HG03175 (cell line): ENCODE data around the gene NELL1.
A peak's percentile ranks its signal among the peaks of the same experiment; 100 is the strongest.

Source experiments
- ATAC-seq: cut with Tn5 transposase; IDR thresholded peaks from one replicate; pipeline ENCODE4 v1.9.1; 2021; ENCODE audit warnings: mild to moderate bottlenecking, moderate library complexity; ENCODE audit not compliant: unreplicated experiment

Gene NELL1

GRCh38 chr11:21472261-21472660 lies 802.9 kb downstream of the NELL1 start:
- ATAC-seq: no peak

DNA sequence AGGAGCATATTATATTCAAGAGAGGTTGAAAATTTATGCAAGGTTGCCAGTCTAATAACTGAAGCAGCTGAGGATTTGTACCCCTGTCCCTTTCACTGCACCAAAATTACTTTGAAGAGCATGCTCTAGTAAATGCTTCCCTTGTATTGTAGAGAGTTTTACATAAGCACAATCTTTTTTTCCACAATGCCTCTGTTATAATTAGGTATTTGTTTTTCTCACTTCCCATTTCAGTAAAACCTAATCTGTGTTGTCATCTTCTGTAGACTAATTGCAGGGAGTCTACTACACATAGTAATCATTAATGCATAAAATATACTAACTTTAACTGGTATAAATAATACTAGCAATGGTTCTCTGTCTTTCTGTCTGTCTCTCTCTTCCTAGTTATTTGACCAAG lies 805.1 kb downstream of the NELL1 start:
- ATAC-seq: no peak

DNA sequence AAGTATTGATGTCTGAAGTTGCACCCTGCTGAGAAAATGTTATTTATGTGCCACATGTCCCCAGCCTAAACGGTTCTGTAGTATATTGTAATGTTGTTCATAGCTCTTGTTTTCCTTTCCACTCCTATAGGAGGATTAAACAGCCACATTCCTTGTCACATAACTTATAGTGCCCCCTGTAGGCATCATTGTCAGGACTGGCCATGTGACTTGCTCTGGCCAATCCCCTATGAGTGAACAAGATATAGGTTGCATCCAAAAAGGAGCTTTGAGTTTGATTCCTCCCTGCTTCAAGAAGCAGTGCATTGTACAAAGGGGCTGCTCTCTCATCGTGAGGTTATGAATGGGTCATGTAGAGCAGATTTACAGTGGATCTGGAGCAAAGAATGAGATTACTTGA lies 805.9 kb downstream of the NELL1 start:
- ATAC-seq: no peak

DNA sequence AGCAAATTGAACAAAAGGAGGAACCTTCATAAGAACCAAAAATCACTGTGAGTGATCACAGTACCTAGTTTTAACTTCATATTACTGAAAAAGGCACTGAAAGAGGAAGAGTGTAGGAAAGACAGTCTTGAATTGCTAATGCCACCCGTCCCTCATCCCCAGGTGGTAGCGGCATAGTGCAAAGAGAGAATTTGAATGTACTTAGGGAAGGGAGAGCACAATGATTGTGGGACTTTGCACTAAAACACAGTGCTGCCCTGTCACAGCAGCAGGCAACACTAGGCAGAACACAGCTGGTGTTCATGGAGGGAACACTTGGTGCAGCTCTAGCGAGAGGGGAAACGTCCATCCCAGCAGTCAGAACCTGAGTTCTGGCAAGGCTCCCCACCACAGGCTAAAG lies 807.2 kb downstream of the NELL1 start:
- no peak for ATAC-seq

GRCh38 chr11:21480240-21480639 lies 810.9 kb downstream of the NELL1 start:
- no peak for ATAC-seq

DNA sequence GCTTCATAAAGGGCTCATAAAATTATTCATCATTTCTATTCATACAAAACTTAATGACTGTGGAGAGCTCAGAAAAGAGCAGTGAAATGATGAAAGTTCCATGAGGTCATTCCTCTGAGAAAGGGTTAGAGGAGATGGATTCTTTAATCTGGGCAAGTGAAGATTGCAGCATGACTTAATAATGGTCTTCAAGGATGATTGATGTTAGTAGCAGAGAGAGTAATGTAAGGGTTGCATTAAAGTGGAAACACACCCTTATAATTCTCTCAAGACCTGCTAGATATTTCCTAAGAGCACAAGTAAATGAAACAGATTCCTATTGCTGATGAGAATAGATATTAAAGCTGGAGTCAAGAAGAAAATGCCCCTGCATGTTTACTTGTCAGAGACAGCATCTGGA lies 811.9 kb downstream of the NELL1 start:
- ATAC-seq: no peak

DNA sequence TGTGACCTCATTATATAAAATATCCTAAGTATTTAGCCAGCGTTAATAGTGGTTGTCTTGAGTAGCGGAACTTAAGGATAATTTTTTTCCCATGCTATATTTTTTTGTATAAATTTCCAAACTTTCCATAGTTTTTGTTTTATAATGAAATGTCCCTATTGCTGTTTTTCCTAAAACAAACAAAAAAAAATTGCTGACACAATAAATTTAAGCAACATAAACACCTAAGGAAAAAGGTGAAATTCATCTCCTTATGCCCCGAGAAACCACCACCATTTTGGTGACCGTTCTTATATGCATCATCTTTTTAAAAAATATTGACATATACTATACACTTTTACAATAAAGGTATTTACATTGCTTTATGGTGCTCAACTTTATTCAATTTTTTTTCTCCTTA lies 814.7 kb downstream of the NELL1 start:
- no peak for ATAC-seq

GRCh38 chr11:21485006-21485405 lies 815.6 kb downstream of the NELL1 start:
- no peak for ATAC-seq

DNA sequence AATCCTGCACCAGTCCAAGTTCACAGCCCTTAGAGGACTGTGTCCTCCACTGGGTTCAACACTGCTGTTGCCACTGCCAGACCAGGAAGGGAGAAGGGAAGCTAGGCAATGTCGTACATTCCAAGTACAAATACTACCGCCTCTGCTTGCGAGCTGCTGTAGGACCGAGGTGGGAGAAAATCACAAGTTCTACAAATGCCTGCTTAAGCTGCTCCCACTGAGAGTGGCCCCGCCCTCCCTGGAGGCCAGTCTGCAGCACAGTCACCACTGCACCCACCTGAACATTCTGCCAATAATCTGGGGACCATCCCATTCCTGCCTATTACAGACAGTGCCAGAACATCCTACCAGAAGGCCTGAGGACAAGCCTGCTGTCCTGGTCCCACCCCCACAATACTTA lies 816.0 kb downstream of the NELL1 start:
- ATAC-seq: no peak

DNA sequence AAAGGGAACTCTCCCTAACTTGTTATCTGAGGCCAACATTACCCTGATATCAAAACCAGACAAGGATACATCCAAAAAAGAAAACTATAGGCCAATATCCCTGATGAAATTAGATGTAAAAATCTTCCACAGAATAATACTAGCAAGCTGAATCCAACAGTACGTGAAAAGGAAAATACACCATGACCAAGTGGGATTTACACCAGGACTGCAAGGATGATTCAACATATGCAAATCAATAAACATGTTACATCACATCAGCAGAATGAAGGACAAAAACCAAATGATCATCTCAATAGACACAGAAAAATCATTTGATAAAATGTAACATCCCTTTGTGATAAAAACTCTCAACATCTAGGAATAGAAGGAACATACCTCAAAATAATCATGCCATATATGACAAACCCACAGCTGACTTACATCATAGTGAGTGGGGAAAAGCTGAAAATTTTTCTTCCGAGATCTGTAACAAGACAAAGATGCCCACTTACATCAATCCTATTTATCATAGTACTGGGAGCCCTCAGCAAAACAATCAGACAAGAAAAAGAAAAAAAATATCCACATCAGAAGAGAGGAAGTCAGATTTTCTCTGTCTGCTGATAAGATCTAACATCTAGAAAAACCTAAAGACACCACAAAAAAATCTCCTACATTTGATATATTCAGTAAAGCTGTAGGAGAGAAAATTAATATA lies 820.2 kb downstream of the NELL1 start:
- no peak for ATAC-seq

DNA sequence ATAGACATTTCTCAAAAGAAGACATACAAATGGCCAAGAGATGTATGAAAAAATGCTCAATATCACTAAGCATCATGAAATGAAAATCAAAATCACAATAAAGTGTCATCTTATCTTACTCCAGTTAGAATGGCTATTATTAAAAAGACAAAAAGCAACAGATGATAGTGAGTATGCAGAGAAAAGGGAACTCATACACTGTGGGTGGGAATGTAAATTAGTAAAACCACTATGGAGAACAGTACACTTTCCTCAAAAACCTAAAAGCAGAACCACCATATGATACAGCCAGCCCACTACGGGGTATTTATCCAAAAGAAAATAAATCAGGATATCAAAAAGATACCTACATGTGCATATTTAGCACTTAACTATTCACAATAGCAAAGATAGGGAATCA lies 823.5 kb downstream of the NELL1 start:
- ATAC-seq: no peak

DNA sequence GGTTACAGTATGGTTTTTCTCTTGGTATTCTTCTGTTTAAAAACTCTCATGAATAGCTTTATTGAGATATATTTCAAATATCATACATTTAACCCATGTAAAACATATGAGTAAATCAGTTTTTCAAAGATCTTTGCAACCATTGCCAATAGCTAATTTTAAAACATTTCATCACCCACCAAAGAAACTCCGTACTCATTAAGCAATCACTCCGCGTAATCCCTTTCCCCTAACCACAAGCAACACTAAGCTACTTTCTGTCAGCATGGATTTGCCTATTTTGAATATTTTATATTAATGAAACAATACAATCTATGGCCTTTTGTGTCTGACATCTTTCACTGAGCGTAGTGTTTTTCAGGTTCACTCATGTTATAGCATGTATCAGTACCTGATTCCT lies 825.6 kb downstream of the NELL1 start:
- no peak for ATAC-seq

DNA sequence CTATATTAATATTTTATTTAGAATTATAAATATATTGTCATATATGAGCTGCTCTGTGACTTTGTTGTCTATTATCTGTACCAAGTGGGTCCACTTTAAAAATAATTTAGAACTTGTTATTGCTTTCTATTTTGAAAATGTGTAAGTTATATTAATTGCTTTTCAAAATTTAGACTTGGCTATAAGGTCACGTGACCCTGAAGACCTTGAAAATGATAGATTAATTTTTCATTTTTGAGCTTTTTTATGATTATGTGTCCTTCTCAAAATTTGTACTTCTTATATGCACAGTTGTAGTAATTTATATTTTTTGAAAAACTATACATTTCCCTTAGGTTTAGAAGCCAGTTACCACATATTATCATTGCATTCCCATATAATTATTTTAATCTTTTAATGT lies 826.5 kb downstream of the NELL1 start:
- ATAC-seq: no peak

DNA sequence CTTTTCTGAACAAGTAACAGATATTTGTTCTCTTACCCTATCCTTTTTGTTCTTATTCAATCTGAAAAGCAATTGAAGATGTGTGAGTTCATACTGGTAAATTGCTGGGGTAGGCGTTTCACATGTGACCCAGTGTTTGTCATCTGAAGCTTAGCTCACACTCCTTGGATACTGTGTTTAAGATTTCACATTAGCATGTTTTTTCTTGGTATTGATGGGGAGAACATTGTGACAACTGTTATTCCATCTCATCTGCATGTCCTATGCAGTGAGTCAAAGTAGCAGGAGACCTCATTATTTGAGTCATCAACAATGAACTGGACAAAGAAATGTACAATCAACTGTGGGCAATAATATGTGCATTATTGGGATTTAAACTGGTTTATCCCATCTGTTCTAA lies 831.9 kb downstream of the NELL1 start:
- ATAC-seq: no peak

GRCh38 chr11:21505070-21505469 lies 835.7 kb downstream of the NELL1 start:
- no peak for ATAC-seq

DNA sequence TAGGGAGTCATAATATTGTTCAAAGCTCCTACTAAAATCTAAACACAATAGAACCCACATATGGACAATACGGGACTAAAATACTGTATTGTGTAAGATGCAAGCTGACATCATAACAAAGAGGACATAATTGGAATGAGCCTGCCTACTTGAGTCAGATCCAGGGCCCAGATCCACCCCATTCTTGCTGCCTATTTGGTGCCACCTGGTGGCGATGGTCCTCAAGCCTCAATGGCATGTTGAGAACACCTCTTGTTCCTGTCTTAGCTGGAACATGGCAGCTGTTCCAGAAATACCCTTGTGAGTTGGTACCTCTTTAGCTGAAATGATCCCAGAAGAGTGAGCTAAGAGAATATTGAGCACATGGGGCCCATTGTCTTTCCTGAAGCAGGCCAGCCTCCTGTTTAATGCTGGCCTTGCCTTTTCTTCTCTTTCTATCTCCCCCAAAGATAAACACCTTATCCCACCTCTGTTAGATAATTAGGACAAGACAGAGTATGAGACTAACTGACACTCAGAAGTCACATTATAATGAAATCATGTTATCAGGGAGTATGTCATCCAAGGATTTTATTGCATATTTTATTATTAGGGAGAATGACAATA lies 842.6 kb downstream of the NELL1 start:
- ATAC-seq: peak; percentile 63

- ATAC-seq: no peak
Measured at GRCh38 chr11:21514316-21514715, 844.9 kb downstream of the NELL1 start.

DNA sequence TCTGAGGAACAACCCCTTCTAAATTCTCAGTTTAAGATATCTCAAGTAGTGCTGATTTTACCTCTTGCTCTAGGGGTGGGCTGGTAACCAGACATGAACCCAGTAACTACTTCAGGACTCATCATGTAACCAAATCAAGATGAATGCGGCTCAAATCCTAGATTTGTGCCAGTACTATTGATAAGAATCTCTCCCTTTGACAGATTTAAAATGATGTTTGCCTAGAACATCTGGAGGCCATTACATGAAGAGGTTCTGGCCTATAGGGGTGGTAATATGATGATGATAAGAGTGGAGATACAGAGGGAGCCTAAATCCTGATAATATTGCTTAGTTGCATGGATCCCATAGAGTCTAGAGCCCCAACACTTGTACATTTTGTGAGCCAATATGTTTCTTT lies 850.9 kb downstream of the NELL1 start:
- ATAC-seq: no peak

DNA sequence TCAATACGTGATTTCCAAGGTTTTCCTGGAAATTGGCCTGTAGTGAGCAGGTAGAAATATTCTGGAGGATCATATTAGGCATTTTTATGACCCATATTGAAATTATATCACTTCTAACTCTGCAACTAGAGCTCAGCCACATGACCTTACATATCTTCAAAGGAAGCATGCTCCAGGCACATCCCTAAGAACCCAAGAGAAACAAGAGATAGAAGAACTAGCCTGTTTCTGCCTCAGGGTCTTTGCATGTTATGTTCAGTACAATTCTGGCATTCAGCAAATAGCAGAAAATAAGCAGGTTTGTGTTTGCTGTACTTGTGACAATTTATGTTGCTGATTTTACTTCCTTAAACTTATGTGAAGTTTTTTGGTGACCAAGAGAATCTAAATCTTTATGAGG lies 859.8 kb downstream of the NELL1 start:
- ATAC-seq: no peak

DNA sequence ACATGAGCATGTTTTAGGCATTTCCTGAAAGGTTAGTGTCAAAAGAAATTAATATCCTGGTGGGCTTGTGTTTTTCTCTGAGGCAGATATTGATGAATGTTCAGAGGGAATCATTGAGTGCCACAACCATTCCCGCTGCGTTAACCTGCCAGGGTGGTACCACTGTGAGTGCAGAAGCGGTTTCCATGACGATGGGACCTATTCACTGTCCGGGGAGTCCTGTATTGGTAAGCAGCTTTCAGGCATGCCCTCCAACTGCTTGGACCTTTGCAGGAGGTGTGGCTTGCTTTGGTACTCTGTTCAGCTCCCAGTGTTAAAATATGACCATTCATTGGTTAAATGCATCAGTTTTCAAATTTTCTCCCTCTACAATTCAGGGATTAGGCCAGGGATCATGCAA lies 864.9 kb downstream of the NELL1 start:
- no peak for ATAC-seq

DNA sequence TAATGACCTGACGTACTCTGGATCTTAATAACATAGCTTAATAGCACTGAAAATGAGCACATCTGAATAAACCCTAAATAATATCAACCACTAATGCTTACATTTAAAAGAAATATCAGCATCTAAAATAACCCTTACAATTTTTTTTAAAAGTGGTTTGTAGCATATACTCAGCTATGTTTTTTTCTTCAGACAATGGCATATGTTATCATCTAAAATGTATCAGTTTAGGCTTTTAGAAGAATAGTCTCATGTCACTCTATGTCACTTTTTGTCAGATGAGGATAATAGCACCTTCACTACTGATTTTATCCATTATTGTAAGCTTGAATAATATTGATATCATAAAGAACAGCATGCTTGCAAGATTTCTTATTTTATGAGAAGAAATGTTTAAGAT lies 868.6 kb downstream of the NELL1 start:
- ATAC-seq: no peak

- ATAC-seq: no peak
Measured at GRCh38 chr11:21541187-21541751, 871.9 kb downstream of the NELL1 start.

DNA sequence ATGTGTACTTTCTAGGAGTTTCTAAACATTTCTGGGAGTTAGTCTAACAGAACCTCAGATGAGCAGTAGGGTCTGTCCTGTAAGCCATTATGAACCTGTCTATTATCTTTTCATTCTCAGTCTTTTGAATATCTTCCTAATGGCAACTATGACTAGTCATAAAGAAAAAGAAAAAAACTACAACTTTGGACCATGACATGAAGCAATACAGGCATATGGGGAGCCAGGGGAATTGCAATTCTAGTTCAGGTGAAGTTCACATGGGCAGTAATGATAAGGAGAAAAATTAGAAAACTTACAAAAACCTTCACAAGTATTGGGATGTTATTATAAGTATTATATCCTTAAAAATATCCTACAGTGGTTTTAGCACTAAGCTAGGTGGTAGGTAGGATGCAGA lies 874.5 kb downstream of the NELL1 start:
- ATAC-seq: no peak
